AML-193 (cell line): ENCODE data around the gene NHSL1.

ENCODE experiments used
- DNase-seq, 2 experiments: peaks; one replicate each; lab custom pipeline; 2025; lab: John Stamatoyannopoulos, UW

NHSL1 gene

DNA sequence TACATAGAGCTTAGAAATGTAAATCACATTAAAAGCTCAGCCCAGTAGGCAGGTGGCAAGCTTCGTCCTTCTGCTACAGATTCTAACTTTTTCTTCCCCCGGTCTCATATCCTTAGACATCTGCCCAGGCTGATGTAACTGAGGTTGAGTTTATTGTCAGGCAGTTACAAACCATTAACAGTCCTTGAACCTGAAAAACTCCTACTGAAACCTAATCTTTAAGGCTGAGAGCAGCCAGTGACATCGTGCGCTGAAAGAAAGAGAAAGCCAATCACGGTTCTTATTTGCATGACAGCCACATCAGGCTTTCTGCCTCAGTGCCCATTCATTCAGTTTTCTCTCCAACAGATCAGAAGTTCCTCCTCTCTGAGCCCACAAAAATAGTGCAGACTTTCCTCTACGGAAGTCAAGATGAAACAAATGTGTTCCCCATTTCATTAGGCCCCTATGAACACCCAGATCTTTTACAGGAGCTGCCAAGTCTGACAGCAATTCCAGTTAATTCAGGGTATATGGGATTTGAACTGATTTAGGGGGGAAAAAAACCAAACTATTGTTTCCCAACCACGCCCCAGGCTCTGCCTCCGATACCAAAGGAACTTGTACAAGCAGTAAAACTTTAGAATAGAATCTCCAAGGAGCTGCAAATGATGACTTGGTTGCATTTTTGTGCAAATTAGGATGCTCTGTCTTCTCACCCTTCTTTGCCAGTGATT lies at the start of gene NHSL1:
Gene NHSL1, minus strand, starts transcription at position 192 of the 716 bp plus-strand sequence. CDS start 204 bp downstream, outside the sequence.
- peak; percentile 77 to 84 for DNase-seq

DNA sequence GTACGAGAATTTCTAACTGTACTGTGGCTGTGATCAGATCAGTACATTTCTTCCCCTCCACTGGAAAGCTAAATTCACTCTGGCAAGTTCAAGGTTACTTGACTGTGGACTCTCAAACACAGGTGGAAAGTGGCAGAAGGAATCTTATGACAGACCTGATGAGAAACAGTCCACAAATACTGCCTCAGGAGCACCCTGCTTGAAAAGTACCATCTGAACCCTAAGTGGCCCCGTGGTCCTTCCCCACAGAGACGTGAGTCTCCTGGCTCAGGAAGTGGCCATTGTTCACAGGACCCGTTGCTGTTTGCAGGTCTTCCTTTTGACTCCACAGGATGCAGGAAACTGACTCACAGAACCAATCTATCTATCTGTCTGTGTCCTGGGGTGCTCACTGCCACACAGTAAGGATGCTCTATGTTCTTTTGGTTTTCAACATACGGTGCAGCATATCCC lies 47.5 kb upstream of the NHSL1 start:
- DNase-seq, result no peak

GRCh38 chr6:138545621-138545980 lies 46.3 kb upstream of the NHSL1 start:
- DNase-seq, result no peak

DNA sequence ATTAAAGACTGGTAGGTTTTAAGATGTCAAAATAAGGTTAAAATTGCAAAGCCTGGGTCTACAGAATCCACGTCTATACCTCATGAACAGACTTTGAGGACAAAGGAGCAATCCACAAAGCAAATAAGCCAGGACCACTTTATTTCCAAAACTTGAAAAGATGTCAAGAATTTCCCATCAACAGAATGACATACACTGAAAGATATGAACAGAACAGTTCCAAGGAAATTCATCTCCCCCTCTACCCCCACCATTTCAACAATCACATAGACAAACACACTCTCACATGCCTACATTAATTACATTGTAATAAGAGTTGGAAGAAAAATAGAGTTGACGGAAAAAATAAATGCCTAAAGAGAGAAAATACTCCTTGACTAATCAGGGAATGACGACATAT lies 45.2 kb upstream of the NHSL1 start:
- DNase-seq, result no peak

DNA sequence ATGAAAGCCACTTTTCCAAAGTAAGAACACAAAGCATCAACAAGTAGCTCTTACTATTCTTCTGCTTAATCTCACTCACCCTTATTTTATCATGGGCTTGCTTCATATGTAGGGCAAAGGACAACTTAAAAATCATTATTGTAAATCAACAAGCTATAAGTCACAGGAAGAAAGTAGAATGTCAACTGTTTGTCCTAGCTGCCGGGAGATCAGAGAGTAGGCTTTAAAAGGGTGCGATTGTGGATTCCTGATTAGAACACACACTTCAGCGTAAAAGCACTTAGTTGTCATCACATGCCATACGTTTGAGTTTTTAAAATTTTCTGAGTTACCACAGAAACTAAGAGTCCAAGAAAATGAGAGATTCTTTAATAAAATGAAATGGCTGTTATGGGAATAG lies 44.4 kb upstream of the NHSL1 start:
- no peak for DNase-seq

DNA sequence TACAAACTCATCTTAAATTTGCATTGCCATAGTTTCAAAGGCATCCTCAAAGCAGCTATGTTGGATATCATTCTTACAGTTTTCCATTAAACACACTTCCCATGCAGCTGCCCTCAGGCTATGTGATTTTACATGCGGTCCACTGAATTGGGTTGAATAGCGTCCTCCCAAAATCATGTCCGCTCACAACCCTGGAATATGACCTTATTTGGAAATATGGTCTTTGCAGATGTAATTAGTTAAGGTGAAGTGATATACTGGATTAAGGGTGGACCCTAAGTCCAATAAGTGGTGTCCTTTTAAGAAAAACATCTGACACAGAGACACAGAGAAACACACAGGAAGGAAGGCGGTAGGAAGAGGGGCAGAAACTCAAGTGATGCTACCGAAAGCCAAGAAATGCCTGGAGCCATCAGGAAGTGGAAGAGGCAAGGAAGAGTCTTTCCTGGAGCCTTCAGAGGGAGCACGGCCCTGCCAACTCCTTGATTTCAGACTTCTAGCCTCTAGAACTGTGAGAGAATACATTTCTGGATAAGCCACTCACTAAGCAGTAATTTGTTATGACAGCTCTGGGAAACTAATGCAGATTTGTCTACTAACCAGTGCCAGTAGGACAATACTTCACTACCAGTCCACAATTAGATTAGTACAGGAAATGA lies 42.7 kb upstream of the NHSL1 start:
- DNase-seq, result no peak

DNA sequence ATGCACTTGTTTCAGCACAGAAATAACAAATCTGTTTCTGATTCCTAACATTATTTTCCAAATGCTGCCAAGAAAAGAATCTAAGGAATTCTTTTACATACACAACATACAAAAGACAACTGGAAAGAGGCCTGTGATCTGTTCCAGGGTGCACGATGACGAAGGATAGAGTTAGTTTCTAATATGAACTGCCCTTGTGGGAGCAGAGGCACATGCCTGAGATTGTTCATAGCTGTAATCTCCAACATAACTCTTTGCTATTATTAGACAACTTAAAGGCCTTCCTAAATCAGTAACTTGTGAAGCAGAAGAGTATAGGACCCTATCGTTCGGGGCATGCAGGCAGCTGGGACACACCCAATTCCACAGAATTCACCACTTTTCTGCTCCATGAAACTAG lies 41.2 kb upstream of the NHSL1 start:
- no peak for DNase-seq

GRCh38 chr6:138539876-138540275 lies 40.6 kb upstream of the NHSL1 start:
- DNase-seq, result peak in 1 of 2 experiments; percentile 20

GRCh38 chr6:138538390-138539031 lies 39.2 kb upstream of the NHSL1 start:
- DNase-seq, result no peak

DNA sequence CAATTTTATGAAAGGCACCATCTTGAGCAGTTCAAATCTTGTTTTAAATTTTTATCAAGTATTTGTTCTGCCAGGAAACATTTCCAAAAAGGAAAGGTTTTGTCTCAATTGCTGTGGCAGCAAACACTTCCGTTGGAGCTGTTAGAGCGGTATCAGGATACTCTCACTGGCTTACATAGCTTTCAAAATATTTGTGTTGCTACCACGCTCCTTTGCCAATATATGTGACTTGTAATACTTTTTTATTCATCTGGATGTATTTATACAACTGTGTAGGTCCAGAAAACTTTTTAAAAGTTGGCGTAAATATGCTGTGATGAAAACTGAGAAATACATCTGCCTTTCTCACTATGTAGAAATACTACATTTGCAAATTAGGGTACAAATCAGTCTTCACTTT lies 37.8 kb upstream of the NHSL1 start:
- no peak for DNase-seq

DNA sequence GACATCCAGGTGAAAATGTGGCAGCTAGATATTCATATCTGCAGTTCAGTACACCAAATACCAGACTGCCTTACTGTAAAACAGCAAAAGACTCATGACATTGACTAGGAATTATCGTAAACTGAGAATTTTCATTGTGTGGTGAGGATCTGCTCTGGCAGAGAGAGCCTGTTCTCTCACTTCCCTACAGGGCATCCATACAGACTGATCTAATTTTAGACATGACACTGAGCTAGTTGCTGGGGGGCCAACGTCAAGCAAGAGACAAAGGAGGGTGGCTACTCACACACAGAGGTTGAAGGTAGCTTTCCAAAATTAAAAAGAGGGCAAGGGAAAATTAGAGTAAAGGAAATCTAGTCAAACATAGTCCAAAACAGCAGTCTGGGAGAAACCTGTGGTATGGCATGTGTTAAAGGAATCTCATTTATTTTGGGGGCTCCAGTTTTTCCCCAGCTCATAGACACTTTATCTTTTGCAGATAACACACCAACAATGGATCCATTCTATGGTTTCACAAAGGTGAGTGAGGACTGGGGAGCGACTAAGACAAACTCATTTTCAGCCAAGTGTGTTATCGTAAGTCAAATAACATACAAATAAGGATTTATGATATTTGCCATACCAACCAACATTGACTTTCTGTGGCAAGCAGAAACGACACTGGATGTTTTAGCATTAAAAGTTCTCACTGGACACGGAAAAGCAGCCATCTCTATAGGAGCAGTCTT lies 36.6 kb upstream of the NHSL1 start:
- no peak for DNase-seq

- no peak for DNase-seq
Measured at GRCh38 chr6:138533667-138534066, 34.4 kb upstream of the NHSL1 start.

GRCh38 chr6:138531387-138531786 lies 32.1 kb upstream of the NHSL1 start:
- no peak for DNase-seq

DNA sequence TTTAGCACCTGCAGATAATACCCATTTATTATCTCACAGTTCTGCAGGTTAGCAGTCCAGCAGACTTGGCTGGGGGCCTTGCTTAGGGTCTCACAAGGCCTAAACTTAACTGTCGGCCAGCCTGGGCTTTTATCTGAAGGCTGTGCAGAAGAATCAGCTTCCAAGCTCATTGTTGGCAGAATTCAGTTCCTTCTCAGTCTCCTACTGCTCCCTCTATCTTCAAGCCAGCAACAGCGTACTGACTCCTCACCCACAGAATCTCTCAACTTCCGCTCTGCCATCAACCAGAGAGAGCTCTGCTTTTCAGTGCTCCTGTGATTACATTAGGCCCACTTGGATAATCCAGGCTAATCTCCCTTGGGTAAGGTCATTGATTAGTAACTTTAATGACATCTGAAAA lies 30.2 kb upstream of the NHSL1 start:
- no peak for DNase-seq

DNA sequence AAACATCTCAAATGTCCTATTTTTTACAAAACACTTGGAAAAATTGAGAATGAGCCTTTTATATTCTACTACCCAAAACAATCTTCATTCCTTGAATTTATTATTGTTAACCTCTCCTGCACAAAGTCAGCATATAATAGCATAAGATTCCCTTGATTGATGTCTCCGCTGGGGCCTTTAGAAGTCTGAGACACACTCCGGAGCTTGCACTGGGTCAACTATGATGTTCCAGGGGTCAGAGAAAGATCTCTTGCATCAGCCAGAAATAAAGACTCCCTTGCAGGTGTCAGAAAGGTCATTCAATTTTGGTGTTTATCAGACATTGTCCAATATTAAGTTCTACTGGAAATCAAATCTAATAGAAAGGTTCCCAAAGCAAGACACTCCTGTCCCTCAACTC lies 29.7 kb upstream of the NHSL1 start:
- DNase-seq, result no peak

DNA sequence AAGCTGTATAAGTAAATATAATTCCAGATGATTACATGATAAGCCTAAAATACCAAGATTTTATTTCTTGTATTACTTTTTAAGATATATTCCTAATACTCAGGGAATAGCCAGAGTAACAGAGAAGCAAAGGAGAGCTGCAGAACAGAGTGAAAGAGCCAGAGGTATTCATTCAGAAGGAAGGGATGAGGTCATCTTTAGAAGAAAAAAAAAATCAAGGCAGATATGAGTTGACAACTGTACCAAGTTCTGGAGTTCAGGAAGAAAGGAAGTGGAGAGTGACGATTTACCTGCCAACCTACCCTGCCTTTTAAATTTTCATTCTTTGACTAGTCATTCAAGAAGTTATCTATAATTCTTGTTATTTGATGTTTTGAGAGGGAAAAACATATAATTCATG lies 28.8 kb upstream of the NHSL1 start:
- no peak for DNase-seq

- no peak for DNase-seq
Measured at GRCh38 chr6:138527411-138528088, 28.3 kb upstream of the NHSL1 start.

DNA sequence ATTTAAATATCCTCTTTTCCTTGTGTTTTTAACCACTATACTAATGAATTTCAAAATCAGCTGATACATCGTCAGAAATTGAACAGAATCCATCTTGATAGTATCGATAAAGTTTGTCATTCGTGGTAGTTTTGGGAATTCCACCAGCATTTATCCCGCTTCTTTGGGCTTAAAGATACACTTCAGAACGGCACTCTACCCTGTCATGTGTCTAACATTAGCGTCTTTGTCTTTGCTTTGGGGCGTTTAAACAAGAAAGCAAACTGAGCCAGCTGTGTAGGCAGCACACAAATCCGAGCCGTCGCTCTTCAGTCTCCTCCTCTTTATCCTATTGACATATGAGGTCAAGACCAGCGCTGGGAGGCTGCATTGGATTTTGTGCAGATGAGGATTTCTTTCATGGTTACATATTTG lies 27.5 kb upstream of the NHSL1 start:
- DNase-seq, result no peak

DNA sequence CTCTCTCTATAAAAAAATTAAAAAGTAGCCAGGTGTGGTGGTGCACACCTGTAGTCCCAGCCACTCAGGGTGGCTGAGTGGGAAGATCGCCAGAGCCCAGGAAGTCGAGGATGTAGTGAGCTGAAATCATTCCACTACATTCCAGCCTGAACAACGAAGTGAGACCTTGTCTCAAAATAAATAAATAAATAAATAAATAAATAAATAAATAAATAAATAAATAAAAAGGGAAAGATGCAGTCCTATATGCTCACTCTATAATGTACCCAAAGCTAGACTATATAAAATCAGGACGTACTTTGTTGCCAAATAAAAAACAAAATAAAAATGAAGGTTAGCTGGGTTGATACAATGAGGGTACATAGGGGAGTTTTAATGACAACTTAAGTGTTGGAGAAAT lies 26.1 kb upstream of the NHSL1 start:
- DNase-seq, result no peak

GRCh38 chr6:138524526-138524925 lies 25.2 kb upstream of the NHSL1 start:
- no peak for DNase-seq

GRCh38 chr6:138523347-138524210 lies 24.3 kb upstream of the NHSL1 start:
- no peak for DNase-seq
